CD4-positive, alpha-beta T cell treated with Interleukin-2 at 100 ng/mL for 4 hours (primary cell): ENCODE measurements around the gene TRAF3.

Source experiments
- DNase-seq: peaks from one replicate; pipeline ENCODE4 v3.0.0-alpha.2; 2020; ENCODE audit warnings: low spot score

TRAF3 gene

DNA sequence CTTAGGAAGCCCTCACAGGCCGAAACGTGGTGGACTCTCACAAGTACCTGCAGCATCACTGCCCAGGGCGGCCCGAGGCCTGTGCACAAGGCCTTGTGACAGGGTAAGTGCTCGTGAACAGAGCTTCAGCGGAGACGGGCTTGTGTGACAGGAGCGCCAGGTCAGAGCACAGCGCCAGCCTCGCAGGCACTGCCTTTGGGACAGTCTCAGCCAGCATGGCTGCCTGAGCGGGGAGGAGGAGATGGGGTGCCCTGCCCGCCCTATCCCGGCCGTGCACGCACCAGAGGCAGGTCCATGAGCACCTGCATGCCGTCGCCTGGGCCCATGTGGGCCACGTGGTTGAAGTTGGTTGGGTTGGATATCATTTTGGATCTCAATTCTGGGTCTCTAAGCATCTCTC is 162.1 kb downstream of the TRAF3 start:
- DNase-seq: no peak

DNA sequence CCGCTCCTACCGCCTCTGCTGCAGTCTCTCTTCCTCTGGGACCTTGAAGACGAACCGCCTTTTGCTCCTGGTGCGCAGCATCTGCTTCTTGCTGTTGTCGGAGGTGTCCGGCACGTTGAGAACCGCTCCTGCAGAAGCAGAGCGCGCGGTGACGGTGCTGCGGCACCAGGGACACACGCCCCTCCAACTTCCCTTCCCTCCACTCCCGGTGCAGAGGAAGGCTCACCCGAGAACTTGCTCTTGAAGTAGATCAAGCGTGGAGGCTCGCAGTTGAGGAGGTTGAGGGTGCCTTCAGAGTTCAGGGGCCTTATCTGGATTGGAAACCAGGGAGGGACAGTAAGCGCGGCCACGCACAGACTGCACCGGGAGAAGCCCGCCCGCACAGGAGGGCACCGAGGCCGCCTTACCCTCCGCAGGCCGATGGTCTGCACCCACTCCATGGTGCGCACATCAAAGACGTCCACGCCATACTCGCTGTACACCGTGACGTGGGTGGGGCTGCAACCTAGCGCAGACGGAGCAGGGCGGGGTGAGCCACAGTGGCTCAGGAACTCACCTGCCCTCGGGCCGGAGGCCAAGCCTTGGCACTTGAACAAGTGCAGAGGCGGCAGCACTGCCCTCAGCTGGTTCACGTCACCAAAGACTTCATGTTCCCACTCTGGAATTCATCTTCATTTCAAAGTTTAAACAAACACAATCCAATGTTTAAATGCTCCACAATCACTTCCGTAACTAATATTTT is 162.7 kb downstream of the TRAF3 start:
- no peak for DNase-seq

DNA sequence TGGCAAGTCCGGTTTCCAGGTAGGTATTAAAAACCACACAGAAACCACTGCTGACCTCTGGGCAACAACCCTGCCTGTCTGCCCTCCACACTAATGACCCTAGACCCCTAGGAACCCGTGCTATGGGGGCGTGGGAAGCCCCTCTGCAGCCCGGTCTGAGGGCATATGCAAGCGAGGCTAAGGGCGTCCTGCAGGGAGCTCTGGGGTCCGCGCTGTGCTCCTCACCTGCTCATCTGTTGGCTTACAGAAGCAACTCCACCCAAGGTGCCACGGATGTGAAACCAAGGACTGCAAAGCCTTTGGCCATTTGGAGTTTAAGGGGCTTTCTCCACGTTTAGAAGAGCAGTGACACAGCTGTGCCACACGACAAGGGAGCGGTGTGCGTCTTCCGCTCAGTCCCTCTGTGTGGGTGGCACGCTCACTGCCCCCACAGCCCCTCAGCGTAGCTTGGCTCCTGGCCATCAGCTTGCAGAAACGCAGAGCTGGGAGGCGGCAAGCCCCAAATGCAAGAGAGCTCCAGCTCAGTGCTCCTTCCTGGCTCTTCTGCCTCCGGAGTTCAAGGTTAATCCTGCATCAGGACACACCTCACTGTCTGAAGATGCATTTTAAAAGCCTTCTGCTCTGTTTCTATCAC is 163.6 kb downstream of the TRAF3 start:
- no peak for DNase-seq

DNA sequence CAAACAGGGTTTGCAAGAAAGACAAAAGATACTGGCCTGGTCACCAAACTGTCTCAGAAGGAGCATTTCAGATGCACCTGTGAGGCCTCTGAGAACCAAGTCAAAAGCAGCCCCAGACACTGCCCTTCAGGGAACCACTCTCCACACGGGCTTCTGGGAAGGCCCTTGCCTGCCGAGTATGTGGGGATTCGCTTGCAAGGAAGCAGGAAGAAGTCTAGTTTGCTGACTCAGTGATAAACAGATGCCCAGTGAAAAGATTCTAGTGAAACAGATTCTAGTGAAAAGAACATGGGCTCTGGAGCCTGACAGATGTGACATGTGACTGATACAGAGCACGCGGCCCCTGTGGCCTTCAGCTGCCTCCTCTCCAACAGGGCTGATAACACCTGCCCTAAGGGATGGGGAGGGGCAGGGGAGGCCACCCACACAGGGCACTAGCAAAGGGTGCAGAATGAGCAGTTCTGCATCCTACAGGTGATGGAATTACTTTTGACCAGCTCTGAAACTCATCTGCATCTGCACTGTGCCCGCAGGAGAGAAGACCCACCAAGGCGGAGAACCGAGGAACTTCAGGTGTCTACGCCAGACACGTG is 164.3 kb downstream of the TRAF3 start:
- no peak for DNase-seq

DNA sequence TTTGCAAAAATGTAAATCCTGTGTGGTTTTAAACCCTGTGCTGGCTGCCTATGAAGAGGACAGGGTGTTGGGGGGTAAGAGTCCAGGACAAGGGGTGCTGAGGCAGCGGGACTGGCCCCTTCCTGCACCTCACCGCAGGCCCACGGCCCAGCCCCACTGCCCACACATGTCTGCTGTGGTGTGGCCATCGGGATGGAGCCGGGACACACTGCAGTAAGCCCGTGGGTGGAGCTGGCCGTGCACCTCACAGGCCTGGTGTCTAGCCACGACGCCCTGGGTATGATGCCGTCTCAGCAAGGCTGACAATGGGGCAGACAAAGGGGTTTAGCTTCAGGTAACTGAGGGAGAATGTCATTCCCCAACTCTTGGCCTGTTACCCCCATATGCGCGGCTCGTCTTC is 164.8 kb downstream of the TRAF3 start:
- no peak for DNase-seq

DNA sequence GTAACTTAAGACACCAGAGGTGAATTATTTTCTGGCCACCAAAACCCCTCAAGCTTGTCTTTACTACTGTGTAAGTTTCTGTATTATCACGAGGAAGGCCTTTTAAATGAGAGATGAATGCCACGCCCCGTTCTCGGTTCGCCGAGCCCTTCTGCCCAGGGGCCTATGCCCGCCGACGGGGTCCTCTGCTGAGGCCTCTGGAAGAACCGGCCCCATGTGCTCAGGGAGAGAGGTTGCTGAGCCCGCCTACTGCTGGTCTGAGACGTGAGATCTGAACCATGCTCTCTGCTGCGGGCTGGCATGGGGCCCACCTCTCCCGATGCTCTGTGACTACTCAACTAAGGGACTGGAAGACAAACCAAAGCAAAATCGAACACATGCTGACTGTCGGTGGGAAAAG is 166.2 kb downstream of the TRAF3 start:
- no peak for DNase-seq

DNA sequence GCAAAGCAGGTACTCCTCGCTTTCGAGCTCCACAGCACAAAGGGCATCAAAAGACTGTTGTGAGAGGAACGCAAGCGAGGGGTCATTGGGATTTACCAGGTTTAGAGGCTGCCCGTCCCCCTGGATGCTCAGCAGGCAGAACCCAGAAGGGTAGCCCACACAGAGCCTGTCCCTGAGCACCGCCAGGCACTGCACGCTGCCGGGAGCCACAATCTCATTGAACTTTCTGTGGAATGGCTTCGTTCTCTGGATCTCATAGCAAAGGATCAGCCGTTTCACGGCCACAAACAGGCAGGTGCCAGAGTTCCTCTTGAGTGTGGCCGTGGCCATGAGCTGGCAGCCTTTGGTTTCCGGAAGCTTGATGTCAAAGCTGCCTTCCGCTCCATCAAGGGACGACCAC is 166.7 kb downstream of the TRAF3 start:
- no peak for DNase-seq

DNA sequence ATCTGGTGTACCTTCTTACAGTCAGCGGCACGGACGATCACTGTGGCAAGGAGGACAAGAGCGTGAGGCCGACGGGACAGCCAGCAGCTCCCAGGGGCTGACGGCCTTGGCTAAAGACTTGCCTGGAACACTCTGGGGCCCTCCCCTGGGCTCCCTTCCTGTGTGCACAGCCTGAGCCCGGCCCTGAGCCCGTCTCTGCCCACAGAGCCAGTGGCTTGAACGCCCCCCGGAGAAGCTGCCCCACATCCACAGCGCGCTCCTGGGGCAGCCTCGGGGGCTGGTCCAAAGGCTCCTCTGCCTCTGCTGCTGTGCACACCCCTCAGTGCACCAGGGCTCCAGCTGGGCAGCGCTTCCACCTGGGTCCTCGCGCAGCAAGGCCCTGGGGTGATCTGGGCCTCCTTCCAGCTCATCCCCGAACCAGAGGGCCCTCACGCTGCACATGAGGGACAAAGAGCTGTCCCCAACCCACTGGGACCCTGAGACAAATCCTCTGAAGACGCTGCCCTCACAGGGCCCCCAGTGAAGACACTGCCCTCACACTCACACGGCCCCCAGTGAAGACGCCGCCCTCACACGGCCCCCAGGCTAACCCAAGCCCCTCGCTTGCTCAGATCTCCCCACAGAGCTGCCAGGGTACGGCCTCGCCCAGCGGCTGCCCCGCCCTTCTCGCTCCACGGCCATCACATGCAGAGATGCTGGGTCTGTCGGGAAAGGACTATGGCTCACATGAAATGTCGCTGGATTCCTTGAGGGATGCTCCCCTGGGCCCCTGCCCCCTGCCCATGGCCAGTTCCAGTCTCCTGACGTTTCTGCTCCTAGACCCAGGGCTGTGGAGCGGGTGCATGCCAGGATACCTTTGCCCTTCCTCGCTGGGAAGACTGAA is 167.4 kb downstream of the TRAF3 start:
- no peak for DNase-seq

DNA sequence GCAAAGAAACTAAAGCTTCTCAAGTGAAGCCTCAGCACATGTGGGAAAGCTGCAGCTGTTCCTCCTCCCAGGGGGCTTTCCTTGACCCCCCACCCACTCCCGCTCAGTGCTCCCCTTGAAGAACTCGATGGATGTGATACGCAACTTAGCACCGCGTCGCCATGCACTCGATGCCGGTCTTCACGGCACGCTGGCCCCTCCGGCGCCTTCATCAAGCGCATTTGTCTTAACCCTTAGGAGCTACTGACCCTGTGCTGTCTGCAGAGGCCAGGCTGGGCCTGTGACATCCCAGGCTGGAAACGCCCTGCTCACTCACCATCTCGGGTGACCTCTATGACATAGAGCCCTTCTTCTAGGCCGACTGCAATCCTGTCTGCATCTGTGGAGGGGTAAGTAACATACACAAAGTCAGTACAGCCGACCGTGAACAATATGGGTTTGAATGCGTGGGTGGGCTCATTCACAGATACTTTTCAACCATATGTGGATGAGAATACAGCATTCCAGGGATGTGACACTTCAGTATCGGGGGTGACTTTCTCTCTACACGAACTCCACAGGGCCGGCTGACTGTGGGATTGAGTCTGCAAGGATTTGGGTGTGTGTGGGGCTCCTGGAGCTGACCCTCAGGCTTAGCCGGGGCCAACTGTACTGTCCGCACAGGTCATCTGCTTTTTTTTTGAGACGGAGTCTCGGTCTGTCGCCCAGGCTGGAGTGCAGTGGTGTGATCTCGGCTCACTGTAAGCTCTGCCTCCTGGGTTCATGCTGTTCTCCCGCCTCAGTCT is 168.3 kb downstream of the TRAF3 start:
- no peak for DNase-seq

DNA sequence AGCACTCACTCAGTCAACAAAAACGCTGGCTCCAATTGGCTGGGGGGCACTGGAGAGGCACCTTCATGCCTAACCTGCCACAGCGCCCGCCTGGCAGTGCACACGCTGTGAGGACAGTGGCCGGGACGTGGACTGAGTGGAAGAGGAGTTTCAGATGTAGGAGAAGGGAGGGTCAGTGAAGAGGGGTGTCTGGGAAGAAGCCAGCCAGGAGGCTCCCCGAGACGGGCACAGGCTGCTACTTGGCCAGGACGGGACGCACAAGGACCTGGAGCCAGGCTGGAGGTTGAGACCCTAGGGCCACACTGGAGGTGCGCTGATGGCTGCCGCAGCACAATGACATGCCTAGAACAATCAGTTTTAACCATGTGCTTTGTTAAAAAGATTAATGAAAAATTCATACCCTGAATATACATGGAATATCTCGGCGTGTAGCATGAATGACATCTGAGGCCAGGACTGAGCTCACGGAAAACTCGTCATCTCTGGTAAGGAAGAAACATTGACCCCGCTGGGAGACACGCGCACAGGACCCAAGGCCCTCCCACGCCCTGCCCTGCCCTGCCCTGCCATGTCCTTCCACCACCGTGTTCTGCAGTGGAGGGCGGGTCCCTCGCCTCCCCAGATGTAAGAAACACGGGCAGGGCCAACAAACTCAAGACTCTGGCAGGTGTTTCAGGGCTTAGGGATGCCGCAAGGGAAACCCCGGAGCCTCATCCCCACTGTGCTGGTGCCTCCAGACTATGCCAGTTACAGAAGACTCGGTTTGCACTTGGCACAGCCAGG is 170.3 kb downstream of the TRAF3 start:
- no peak for DNase-seq

DNA sequence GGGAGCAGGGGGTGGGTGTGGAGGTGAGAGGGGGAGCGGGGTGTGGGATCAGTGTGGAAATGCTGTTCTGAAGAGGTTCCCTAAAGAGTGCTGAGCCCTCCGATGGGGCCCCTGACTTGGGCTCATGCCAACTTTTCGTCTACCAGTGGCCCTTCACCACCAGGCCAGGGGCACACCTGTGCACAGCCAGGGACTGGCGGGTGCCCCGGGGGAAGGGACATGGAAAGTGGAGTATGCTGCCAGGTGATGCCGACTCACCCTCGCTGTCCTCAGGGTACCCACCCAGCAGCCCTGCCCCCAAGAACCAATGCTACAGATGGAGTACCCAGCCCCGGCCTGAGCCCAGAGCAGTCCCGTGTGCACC is 171.4 kb downstream of the TRAF3 start:
- DNase-seq: no peak

DNA sequence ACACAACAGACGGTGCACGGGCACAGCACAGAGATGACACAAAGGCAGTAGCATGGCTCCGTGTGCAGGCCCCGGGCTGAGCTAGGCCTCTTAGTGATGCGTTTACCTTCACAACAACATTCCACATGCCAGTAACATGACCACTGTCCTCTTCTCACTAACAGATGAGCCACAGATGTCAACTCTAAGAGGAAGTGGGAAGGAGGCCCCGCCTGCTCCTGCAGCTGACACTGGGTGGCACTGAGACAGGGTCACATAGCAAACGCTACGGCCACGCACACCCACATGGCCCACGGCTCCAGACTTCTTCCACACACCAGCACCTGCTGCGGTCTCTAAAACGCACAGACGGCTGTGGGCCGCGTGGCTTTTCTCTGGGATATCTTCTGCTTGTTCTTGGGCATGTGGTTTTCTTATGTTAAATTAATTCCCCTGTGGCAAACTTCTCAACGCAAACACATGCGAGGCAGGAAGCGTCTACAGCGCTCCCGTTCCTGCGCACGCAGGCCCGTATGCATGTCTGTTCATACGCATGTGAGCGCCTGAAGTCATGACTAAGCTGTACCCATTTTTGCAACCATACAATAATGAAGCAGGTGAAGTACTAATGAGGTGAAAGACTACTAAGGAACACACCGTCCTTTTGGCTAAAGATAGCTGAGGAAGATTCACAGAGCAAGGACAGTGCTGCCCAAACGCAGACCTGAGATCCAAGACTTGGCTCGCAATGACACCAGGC is 172.0 kb downstream of the TRAF3 start:
- DNase-seq: no peak

DNA sequence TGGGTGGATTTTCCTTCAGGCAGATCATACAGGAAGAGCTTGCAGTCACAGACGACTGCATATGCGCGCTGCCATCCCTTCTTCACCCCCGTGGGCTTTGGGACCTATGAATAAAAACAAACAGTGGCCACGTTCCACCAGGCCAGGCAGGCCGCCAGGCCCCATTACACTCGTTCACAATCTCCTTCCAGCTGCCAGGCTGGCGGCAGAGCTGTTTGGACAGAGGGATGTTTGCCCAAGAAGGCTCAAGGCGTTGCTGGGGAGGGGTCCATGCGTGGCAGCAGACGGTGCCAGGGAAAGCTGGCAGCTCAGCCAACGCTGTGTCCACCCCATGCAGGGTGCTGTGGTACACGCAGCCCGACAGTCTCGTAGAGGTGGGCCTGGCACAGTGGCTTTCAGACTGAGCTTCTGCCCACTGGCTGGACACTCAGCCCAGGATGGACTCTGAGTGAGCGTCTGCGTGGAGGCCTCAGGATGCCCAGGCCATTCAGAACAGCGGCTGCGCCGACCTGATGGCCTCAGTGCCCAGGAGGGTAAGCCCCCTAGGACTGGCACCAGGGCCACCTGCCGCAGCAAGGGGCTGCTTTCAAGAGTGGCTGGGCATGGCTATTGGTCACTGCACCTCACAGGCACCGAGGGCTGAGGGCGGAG is 172.7 kb downstream of the TRAF3 start:
- no peak for DNase-seq

DNA sequence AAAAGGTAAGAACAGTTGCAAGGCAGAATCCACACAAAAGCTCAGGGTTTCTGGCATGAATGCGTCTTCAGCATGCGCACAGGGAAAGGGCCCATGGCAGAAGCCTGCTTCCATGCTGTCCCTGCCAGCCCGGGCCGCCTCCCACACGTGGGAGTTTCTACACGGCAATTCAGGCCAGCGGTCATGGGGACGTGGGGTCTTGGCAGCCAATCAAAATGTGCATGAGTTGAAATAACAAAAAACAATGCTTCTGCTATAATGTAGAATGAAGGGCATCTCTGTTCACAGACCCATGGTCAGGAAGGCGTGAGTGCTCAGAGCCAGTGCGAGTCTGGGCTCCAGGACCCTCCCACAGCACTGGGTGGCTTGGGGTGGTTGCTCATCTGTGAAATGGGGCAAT is 173.8 kb downstream of the TRAF3 start:
- DNase-seq: no peak

DNA sequence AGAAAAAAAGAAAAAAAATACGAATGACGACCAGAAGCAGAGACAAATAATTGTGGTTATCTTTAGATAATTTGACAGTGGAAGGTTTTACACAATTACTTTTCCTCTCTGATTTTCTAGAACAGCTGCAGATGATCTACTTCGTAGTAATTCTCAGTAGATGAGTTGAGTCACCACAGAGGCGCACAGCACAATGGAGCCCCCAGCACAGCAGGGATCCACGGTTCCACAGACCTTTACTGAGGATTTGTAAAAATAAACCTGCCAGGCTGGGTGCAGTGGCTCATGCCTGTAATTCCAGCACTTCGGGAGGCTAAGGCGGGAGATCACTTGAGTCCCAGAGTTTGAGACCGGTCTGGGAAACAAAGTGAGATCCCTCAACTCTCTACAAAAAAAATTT is 174.6 kb downstream of the TRAF3 start:
- DNase-seq: no peak

DNA sequence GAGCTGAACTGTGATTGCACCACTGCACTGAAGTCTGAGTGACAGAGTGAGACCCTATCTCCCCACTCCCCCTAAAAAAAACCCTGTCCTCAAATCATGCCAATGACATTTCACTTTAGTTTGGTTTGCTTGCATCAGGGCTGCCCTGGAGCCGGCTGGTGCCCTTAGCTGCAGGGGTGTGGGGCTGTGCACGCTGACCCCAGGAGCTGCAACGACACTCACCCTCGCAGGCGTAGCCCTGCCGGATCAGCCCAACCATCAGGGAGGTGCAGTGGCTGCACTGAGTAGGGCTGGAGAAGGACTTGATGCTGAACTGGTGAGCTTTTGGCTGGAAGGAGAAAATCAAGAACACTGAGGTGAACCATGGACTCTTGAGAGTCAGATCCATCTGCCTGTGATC is 175.0 kb downstream of the TRAF3 start:
- no peak for DNase-seq

DNA sequence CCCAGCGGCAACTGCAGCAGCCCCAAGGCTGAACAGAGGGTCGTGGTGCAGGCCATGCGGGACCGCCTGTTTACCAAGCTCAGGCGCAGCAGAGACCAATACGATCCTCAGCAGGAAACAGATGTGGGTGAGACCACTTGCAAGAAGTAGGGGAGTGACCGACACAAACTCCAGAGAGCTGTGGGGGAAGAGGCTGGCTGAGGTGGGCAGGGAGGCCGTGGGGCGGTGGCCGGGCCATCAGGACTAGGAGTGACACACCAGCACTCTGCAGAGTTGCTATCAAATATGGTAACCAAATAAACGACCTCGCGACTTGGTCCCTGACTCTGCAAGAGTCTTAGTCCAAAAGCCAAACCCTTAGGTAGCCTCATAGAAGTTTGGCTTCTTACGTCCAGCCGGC is 175.9 kb downstream of the TRAF3 start:
- no peak for DNase-seq

DNA sequence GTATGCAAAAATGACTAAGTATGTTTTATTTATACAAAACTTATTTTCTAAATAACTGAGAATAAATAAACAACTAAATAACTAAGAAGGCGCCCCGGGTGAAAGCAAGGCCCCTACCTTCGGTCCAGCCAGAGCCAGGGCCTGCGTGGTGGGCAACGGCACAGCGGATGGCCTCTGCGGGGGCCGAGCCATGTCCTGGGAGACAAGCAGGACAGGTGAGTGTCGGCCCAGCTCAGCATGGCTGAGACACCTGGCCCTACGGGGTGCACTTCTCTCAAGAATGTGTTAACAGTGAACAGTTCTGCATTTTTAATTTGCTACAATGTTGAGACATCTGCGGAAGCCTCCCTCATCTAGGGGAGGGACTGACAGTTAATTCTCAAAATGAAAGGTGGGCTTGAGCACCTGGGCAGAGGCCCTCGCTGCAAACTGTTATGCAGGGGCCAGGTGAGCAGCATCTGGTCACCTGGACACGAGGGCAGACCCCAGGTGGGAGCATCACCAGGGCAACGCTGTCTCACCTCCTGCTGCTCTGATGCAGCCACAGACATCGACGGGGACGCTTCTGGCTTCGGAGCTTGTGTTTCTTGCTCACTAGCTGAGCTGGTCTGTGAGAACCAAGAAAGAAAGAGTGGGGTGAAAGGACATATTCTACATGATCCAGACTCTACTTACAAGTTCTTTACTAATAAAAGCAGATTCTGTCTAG is 177.0 kb downstream of the TRAF3 start:
- no peak for DNase-seq
